HepG2 (cell line): ENCODE results near the gene CAPN12. TPM values are rescaled to one million over a fixed set of nuclear protein-coding genes. Genes with fewer than 3 reads are reported as not detected.

ENCODE experiments used
- CCDC6 ChIP-seq: sonication (generic); formaldehyde crosslinking; IDR thresholded peaks from 2 replicates; pipeline ENCODE4 v1.8.1; 2022; ENCODE audit warnings: mild to moderate bottlenecking, missing genetic modification reagents, moderate library complexity
- CSRNP1 ChIP-seq: sonication (generic); formaldehyde crosslinking; IDR thresholded peaks from 2 replicates; pipeline ENCODE4 v1.8.1; 2023; ENCODE audit warnings: mild to moderate bottlenecking, missing genetic modification reagents
- FOXP1 ChIP-seq, 2 experiments: fragments of 450-650 bp in 1 of 2; IDR thresholded peaks; 2 replicates each; pipeline ENCODE4 v1.6.1; 2017 to 2018; ENCODE audit warnings: antibody characterized with exemption in 1 of 2
- PLRG1 ChIP-seq: fragments of 450-650 bp; conservative IDR thresholded peaks from 2 replicates; pipeline ENCODE4 v1.6.1; 2016
- SIX4 ChIP-seq: sonication (generic); formaldehyde crosslinking; IDR thresholded peaks from 2 replicates; pipeline ENCODE4 v1.4.0; 2020; ENCODE audit warnings: missing genetic modification reagents
- SKI ChIP-seq: fragments of 450-650 bp; IDR thresholded peaks from one replicate; pipeline ENCODE4 v1.6.1; 2018; ENCODE audit warnings: mild to moderate bottlenecking; ENCODE audit not compliant: partially characterized antibody
- SKIL ChIP-seq: sonication (generic); formaldehyde crosslinking; IDR thresholded peaks from 2 replicates; pipeline ENCODE4 v1.8.0; 2022; ENCODE audit warnings: missing genetic modification reagents, mild to moderate bottlenecking, moderate library complexity, borderline replicate concordance
- SP1 ChIP-seq, 2 experiments: fragments of 450-650 bp in 1 of 2; sonication (generic) in 1 of 2; formaldehyde crosslinking in 1 of 2; IDR thresholded peaks; 2 replicates each; pipeline versions ENCODE4 v1.4.0 to v1.6.1; 2016 to 2020; ENCODE audit warnings: missing genetic modification reagents in 1 of 2
- TGIF2 ChIP-seq: IDR thresholded peaks from 2 replicates; pipeline ENCODE4 v1.6.1; 2016; ENCODE audit warnings: control low read depth, missing compliant biosample characterization
- TOE1 ChIP-seq: sonication (generic); formaldehyde crosslinking; IDR thresholded peaks from 2 replicates; pipeline ENCODE4 v1.4.0; 2020; ENCODE audit warnings: mild to moderate bottlenecking, missing genetic modification reagents
- ZFX ChIP-seq: sonication (generic); formaldehyde crosslinking; IDR thresholded peaks from 2 replicates; pipeline ENCODE4 v1.4.0; 2020; ENCODE audit warnings: mild to moderate bottlenecking, low read depth, missing genetic modification reagents, moderate library complexity
- ZNF160 ChIP-seq: sonication (generic); formaldehyde crosslinking; IDR thresholded peaks from 2 replicates; pipeline ENCODE4 v1.8.0; 2022; ENCODE audit warnings: mild to moderate bottlenecking, inconsistent platforms, missing genetic modification reagents
- ZNF24 ChIP-seq: fragments of 450-650 bp; IDR thresholded peaks from 2 replicates; pipeline ENCODE4 v1.6.1; 2017; ENCODE audit warnings: antibody characterized with exemption, mild to moderate bottlenecking
- ZNF598 ChIP-seq: sonication (generic); formaldehyde crosslinking; IDR thresholded peaks from 2 replicates; pipeline ENCODE4 v1.5.1; 2020; ENCODE audit warnings: mild to moderate bottlenecking, missing genetic modification reagents, borderline replicate concordance
- ZNF670 ChIP-seq: sonication (generic); formaldehyde crosslinking; IDR thresholded peaks from 2 replicates; pipeline ENCODE4 v1.8.0; 2022; ENCODE audit warnings: mild to moderate bottlenecking, missing genetic modification reagents, borderline replicate concordance
- ZNF674 ChIP-seq: sonication (generic); formaldehyde crosslinking; IDR thresholded peaks from 2 replicates; pipeline ENCODE4 v1.5.0; 2020; ENCODE audit warnings: low read depth, mild to moderate bottlenecking, missing genetic modification reagents
- ZNF691 ChIP-seq: sonication (generic); formaldehyde crosslinking; IDR thresholded peaks from 2 replicates; pipeline ENCODE4 v1.4.0; 2020; ENCODE audit warnings: missing genetic modification reagents, low read depth, mild to moderate bottlenecking, borderline replicate concordance
- polyA plus RNA-seq, 8 experiments: library from polyadenylated mRNA; depleted of rRNA in 3 of 8; stranded (reverse) in 7 of 8; unstranded in 1 of 8; fragments of >200 nt; fragmentation: Illumina TruSeq in 4 of 8; extraction: Trizol in 4 of 8; gene quantifications; 2 replicates each; pipeline versions ENCODE4 v1.2.1 to v1.2.3, GENCODE V29; 2011 to 2016; ENCODE audit warnings: low read depth in 4 of 8, missing spikeins in 1 of 8, mixed read lengths in 1 of 8; ENCODE audit not compliant: insufficient read depth in 1 of 8
- total RNA-seq, 5 experiments: library from RNA; depleted of rRNA; stranded (reverse); fragments of >200 nt; fragmentation: Illumina TruSeq; extraction: Trizol; gene quantifications; 2 replicates each; pipeline ENCODE4 v1.2.3, GENCODE V29; 2016; ENCODE audit warnings: low read depth in 1 of 5
- TF ChIP-seq, protein P1 (sequence below), 2 experiments: fragments of 450-650 bp in 1 of 2; sonication (generic) in 1 of 2; formaldehyde crosslinking; IDR thresholded peaks; 2 replicates each; pipeline versions ENCODE4 v1.5.0 to v1.8.0; 2020 to 2022; ENCODE audit warnings: mild to moderate bottlenecking in 1 of 2, missing genetic modification reagents in 1 of 2
- TF ChIP-seq, protein P2 (sequence below): fragments of 450-650 bp; IDR thresholded peaks from 2 replicates; pipeline ENCODE4 v1.6.1; 2017
- TF ChIP-seq, protein P3 (sequence below): sonication (generic); formaldehyde crosslinking; IDR thresholded peaks from 2 replicates; pipeline ENCODE4 v1.4.0; 2020; ENCODE audit warnings: missing genetic modification reagents

Gene CAPN12
- total and polyA plus RNA-seq, 2 of the 13 experiments (the other 11 are each of a cell fraction or from before 2014, with no cell fraction given): 1.6 to 13.6 TPM

- TF ChIP-seq ZNF691 (CRISPR knock-in tag) (peak; percentile 82), PLRG1 (no peak), ZNF160 (no peak), ZNF674 (no peak), FOXP1 (IDR thresholded peaks at IDR 0.05) (no peak), FOXP1 (CRISPR knock-in tag; IDR thresholded peaks at IDR 0.05) (peak; percentile 24; the same call in 1 of the 2 replicates), ZNF24 (no peak), SKI (no peak), SIX4 (CRISPR knock-in tag) (no peak), TOE1 (CRISPR knock-in tag) (no peak), SP1 (IDR thresholded peaks at IDR 0.05) (no peak), SP1 (CRISPR knock-in tag; IDR thresholded peaks at IDR 0.05) (0 out of 2 replicates have a peak, but pooled peaks have one; percentile 30), TGIF2 (CRISPR knock-in tag) (0 out of 2 replicates have a peak, but pooled peaks have one; percentile 6), SKIL (CRISPR knock-in tag) (no peak; the same call in 1 of the 2 replicates), CCDC6 (no peak), ZFX (peak; percentile 93), ZNF670 (CRISPR knock-in tag) (no peak), ZNF598 (CRISPR knock-in tag) (no peak), CSRNP1 (CRISPR knock-in tag) (peak; percentile 52; the same call in 1 of the 2 replicates)
- TF ChIP-seq, protein P1, sequence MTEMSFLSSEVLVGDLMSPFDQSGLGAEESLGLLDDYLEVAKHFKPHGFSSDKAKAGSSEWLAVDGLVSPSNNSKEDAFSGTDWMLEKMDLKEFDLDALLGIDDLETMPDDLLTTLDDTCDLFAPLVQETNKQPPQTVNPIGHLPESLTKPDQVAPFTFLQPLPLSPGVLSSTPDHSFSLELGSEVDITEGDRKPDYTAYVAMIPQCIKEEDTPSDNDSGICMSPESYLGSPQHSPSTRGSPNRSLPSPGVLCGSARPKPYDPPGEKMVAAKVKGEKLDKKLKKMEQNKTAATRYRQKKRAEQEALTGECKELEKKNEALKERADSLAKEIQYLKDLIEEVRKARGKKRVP (CRISPR knock-in tag; IDR thresholded peaks at IDR 0.05): no peak
- TF ChIP-seq, protein P2, sequence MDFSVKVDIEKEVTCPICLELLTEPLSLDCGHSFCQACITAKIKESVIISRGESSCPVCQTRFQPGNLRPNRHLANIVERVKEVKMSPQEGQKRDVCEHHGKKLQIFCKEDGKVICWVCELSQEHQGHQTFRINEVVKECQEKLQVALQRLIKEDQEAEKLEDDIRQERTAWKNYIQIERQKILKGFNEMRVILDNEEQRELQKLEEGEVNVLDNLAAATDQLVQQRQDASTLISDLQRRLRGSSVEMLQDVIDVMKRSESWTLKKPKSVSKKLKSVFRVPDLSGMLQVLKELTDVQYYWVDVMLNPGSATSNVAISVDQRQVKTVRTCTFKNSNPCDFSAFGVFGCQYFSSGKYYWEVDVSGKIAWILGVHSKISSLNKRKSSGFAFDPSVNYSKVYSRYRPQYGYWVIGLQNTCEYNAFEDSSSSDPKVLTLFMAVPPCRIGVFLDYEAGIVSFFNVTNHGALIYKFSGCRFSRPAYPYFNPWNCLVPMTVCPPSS: no peak
- TF ChIP-seq, protein P3, sequence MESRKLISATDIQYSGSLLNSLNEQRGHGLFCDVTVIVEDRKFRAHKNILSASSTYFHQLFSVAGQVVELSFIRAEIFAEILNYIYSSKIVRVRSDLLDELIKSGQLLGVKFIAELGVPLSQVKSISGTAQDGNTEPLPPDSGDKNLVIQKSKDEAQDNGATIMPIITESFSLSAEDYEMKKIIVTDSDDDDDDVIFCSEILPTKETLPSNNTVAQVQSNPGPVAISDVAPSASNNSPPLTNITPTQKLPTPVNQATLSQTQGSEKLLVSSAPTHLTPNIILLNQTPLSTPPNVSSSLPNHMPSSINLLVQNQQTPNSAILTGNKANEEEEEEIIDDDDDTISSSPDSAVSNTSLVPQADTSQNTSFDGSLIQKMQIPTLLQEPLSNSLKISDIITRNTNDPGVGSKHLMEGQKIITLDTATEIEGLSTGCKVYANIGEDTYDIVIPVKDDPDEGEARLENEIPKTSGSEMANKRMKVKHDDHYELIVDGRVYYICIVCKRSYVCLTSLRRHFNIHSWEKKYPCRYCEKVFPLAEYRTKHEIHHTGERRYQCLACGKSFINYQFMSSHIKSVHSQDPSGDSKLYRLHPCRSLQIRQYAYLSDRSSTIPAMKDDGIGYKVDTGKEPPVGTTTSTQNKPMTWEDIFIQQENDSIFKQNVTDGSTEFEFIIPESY (CRISPR knock-in tag): no peak
These were observed 22.1 kb downstream of the CAPN12 start (continued) for GRCh38 chr19:38721979-38722773.
